ENCODE data around the gene DRD2.

- TF ChIP-seq POLR2A (IDR thresholded peaks at IDR 0.05; ENCODE audit: low read depth, low read length) (no peak), CTCF (IDR thresholded peaks at IDR 0.05; ENCODE audit: extremely low read depth in 1 of 2, insufficient read depth in 1 of 2, low read depth in 1 of 2, low read length in 2 of 2) (no peak)
Measured at GRCh38 chr11:113462830-113463229, 12.4 kb downstream of the DRD2 start.

Measured in endothelial cell of umbilical vein (primary cell).